DOHH2 (cell line): ENCODE results near the gene TBC1D10B.
"Not testable (repeated sequence)": the region's sequence is repeated elsewhere in the genome, so short reads cannot be mapped to it uniquely, and the experiment has no call there.

Experiments used
- H3F3A ChIP-seq: fragments of 200-600 bp; sonication (generic), shearing (Covaris generic); 2 replicates; pipeline ENCODE4 v1.6.0; 2016; ENCODE audit warnings: antibody characterized with exemption, mild to moderate bottlenecking; ENCODE audit not compliant: control insufficient read depth, insufficient read depth
- H3K27ac ChIP-seq: fragments of 200-600 bp; sonication (generic); 2 replicates; pipeline ENCODE4 v1.5.1; 2014; ENCODE audit warnings: low read depth, mild to moderate bottlenecking, low read length, moderate library complexity
- H3K27me3 ChIP-seq: fragments of 200-600 bp; sonication (generic); 2 replicates; pipeline ENCODE4 v1.6.1; 2014; ENCODE audit warnings: mild to moderate bottlenecking, low read length, mixed read lengths; ENCODE audit not compliant: control insufficient read depth
- H3K36me3 ChIP-seq: fragments of 200-600 bp; sonication (generic); 2 replicates; pipeline ENCODE4 v1.6.1; 2014; ENCODE audit warnings: mild to moderate bottlenecking, low read length, moderate library complexity, mixed read lengths; ENCODE audit not compliant: control insufficient read depth
- H3K4me1 ChIP-seq: fragments of 200-600 bp; sonication (generic); 2 replicates; pipeline ENCODE4 v1.6.1; 2014; ENCODE audit warnings: mild to moderate bottlenecking, low read length, mixed read lengths; ENCODE audit not compliant: control insufficient read depth
- H3K4me2 ChIP-seq: fragments of 200-600 bp; sonication (generic); 2 replicates; pipeline ENCODE4 v1.6.0; 2014; ENCODE audit warnings: mild to moderate bottlenecking, low read length, moderate library complexity
- H3K4me3 ChIP-seq: fragments of 200-600 bp; sonication (generic); 2 replicates; pipeline ENCODE4 v1.5.1; 2014; ENCODE audit warnings: mild to moderate bottlenecking, low read length, mixed read lengths
- H3K79me2 ChIP-seq: fragments of 200-600 bp; sonication (generic); 2 replicates; pipeline ENCODE4 v1.6.1; 2014; ENCODE audit warnings: mild to moderate bottlenecking, low read length, mixed read lengths; ENCODE audit not compliant: control insufficient read depth
- H3K9me2 ChIP-seq: fragments of 200-600 bp; sonication (generic); replicated peaks from 2 replicates; pipeline ENCODE4 v1.6.1; 2014; ENCODE audit warnings: mild to moderate bottlenecking, low read length, mixed read lengths; ENCODE audit not compliant: control insufficient read depth
- H3K9me3 ChIP-seq: fragments of 200-600 bp; sonication (generic); 2 replicates; pipeline ENCODE4 v1.6.1; 2014; ENCODE audit warnings: antibody characterized with exemption, low read length, mixed read lengths; ENCODE audit not compliant: control insufficient read depth, insufficient read depth
- H4K20me1 ChIP-seq: fragments of 200-600 bp; sonication (generic); 2 replicates; pipeline ENCODE4 v1.6.0; 2014; ENCODE audit warnings: low read depth, mild to moderate bottlenecking, antibody characterized with exemption, low read length, moderate library complexity; ENCODE audit not compliant: control insufficient read depth, insufficient read depth
- EZH2phosphoT487 ChIP-seq: fragments of 200-600 bp; sonication (generic); IDR thresholded peaks from 2 replicates; pipeline ENCODE4 v1.6.1; 2017; ENCODE audit warnings: borderline replicate concordance, mild to moderate bottlenecking, antibody characterized with exemption, low read length, moderate library complexity, mixed read lengths
- TF ChIP-seq, protein P1 (sequence below): fragments of 200-600 bp; sonication (generic); IDR thresholded peaks from one replicate; pipeline ENCODE4 v1.5.1; 2014; ENCODE audit warnings: antibody characterized with exemption, mild to moderate bottlenecking, low read depth, low read length; ENCODE audit not compliant: poor library complexity, severe bottlenecking

TBC1D10B gene

DNA sequence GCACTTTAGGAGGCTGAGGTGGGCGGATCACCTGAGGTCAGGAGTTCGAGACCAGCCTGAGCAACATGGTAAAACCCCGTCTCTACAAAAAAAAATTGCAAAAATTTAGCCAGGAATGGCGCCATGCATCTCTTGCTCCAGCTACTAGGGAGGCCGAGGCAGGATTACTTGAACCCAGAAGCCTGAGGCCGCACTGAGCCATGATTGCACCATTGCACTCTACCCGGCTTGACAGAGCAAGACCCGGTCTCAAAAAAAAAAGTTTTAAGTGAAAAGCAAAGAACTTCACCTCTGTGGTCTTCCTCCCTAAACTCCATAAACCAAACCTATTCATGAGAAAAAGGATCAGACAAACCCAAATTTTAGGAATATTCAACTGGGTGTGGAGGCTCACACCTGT, 22.2 kb downstream of the TBC1D10B start:
- Histone ChIP-seq H3K36me3 (peaks cover 46% of the 10 kb centered on the region), H4K20me1 (no peaks in the 10 kb centered on the region), H3K9me3 (no peaks in the 10 kb centered on the region), H3K9me2 (no peaks in the 10 kb centered on the region), H3K27ac (peak overlapping the region; percentile 18), H3K79me2 (peaks cover 29% of the 10 kb centered on the region), H3K4me2 (no peak overlapping the region), H3K27me3 (no peaks in the 10 kb centered on the region), H3F3A (peaks cover 38% of the 10 kb centered on the region), H3K4me1 (peaks cover 72% of the 10 kb centered on the region), H3K4me3 (no peak overlapping the region)
- TF ChIP-seq, protein P1, sequence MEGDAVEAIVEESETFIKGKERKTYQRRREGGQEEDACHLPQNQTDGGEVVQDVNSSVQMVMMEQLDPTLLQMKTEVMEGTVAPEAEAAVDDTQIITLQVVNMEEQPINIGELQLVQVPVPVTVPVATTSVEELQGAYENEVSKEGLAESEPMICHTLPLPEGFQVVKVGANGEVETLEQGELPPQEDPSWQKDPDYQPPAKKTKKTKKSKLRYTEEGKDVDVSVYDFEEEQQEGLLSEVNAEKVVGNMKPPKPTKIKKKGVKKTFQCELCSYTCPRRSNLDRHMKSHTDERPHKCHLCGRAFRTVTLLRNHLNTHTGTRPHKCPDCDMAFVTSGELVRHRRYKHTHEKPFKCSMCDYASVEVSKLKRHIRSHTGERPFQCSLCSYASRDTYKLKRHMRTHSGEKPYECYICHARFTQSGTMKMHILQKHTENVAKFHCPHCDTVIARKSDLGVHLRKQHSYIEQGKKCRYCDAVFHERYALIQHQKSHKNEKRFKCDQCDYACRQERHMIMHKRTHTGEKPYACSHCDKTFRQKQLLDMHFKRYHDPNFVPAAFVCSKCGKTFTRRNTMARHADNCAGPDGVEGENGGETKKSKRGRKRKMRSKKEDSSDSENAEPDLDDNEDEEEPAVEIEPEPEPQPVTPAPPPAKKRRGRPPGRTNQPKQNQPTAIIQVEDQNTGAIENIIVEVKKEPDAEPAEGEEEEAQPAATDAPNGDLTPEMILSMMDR, result no peak
- TF ChIP-seq EZH2phosphoT487, result no peak

DNA sequence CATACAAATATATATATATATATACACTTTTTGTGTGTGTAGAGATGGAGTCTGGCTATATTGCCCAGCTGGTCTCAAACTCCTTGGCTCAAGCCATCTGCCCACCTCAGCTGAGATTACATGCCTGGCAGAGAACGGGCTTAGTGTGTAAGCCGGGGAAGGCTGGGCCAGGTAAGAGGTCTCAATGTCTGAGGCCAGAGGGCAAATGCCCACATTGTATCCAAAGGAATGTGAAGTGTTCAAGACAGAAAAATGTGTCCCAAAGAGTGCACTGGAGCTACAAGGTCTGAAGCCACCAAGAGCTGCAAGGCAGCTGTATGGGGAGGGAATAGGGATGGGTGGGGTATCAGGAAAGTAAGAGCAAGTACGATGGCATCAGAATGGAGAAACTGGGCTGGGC, 24.0 kb downstream of the TBC1D10B start:
- no peaks in the 10 kb centered on the region for H4K20me1 ChIP-seq
- H3K4me2 ChIP-seq, result no peak overlapping the region
- no peak overlapping the region for H3K4me3 ChIP-seq
- no peaks in the 10 kb centered on the region for H3K27me3 ChIP-seq
- H3K9me3 ChIP-seq, result no peaks in the 10 kb centered on the region
- peaks cover 71% of the 10 kb centered on the region for H3K4me1 ChIP-seq
- peaks cover 33% of the 10 kb centered on the region for H3F3A ChIP-seq
- H3K9me2 ChIP-seq, result no peaks in the 10 kb centered on the region
- H3K36me3 ChIP-seq, result peaks cover 27% of the 10 kb centered on the region
- H3K79me2 ChIP-seq, result peaks cover 24% of the 10 kb centered on the region
- TF ChIP-seq, protein P1, result no peak
- no peak for TF ChIP-seq EZH2phosphoT487
- H3K27ac ChIP-seq, result no peak overlapping the region

DNA sequence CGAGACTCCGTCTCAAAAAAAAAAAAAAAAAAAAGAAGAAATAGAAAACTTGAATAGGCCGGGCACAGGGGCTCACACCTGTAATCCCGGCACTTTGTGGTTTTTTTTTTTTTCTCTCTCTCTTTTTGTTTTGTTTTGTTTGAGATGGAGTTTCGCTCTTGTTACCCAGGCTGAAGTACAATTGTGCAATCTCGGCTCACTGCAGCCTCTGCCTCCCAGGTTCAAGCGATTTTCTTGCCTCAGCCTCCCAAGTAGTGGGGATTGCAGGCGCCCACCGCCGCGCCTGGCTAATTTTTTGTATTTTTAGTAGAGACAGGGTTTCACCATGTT, 26.8 kb downstream of the TBC1D10B start:
- H3K9me3 ChIP-seq, H3K27me3 ChIP-seq, H3K36me3 ChIP-seq, H3F3A ChIP-seq, H4K20me1 ChIP-seq, H3K9me2 ChIP-seq: not testable (repeated sequence)
- H3K27ac ChIP-seq, result peak overlapping the region; percentile 69
- peak overlapping the region; percentile 80 for H3K4me2 ChIP-seq
- peaks cover 24% of the 10 kb centered on the region for H3K79me2 ChIP-seq
- peak overlapping the region; percentile 72 for H3K4me3 ChIP-seq
- peaks cover 46% of the 10 kb centered on the region for H3K4me1 ChIP-seq

DNA sequence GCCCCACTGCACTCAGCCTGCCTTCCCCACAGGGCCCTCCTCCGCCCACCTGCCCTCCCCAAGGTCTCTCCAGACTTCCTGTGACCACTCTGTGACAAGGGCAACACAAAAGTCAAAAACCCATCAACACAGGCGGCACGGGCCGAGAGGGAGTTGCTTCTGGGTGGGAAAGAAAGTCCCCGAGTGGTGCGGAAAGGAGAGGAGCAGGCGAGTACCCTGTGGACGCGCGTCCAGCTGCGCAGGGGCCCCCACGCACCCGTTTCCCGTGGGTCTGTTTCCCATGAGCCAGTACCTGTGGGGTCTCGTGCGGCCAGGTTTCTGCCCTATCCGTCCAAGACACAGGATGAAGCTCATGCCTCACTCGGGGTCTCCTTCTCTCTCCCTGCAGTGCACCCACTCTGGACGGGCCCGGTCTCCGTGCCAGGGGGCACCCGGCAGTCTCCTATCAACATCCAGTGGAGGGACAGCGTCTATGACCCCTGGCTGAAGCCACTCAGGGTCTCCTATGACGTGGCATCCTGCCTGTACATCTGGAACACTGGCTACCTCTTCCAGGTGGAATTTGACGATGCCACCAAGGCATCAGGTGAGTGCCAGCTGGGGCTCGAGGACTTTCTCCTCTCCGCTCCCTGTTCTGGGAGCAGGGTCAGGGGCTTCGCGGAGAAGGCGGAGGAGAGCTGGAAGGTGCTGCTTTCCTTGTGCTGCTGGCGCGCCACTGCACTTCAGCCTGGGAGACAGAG, 27.4 kb downstream of the TBC1D10B start:
- Histone ChIP-seq H3K9me2 (no peaks in the 10 kb centered on the region), H3K4me2 (peak overlapping the region; percentile 80), H3K79me2 (peaks cover 20% of the 10 kb centered on the region), H3K4me1 (peaks cover 42% of the 10 kb centered on the region), H3K27ac (peak overlapping the region; percentile 69), H3K36me3 (peaks cover 7% of the 10 kb centered on the region), H3K4me3 (peak overlapping the region; percentile 72), H3F3A (peaks cover 9% of the 10 kb centered on the region), H3K27me3 (no peaks in the 10 kb centered on the region), H3K9me3 (no peaks in the 10 kb centered on the region), H4K20me1 (no peaks in the 10 kb centered on the region)
- TF ChIP-seq, protein P1, result no peak
- TF ChIP-seq EZH2phosphoT487, result no peak
